HEK293T (cell line): ENCODE measurements around the gene ZPBP2.

ENCODE experiments used
- PKNOX1 ChIP-seq: fragments of 450-650 bp; IDR thresholded peaks from 2 replicates; pipeline ENCODE4 v1.6.1; 2016
- TARDBP ChIP-seq: fragments of 450-650 bp; IDR thresholded peaks from 2 replicates; pipeline ENCODE4 v1.6.1; 2016

GRCh38 chr17:39848600-39848999 lies 19.4 kb upstream of the ZPBP2 start:
- no peak for TF ChIP-seq PKNOX1
- TF ChIP-seq TARDBP = no peak
